Hepatocyte (in vitro differentiated cells): ENCODE data around the gene GFOD1. TPM values are rescaled to one million over a fixed set of nuclear protein-coding genes. Genes with fewer than 3 reads are reported as not detected.

Experiments
- DNase-seq: peaks from one replicate; pipeline ENCODE4 v3.0.0-alpha.2; 2016; ENCODE audit warnings: low spot score
- H2AFZ ChIP-seq: fragments of 200-600 bp; sonication (generic); 2 replicates; pipeline ENCODE4 v1.6.0; 2016; ENCODE audit warnings: antibody characterized with exemption, mild to moderate bottlenecking
- H3K27ac ChIP-seq: fragments of 200-600 bp; sonication (generic); 2 replicates; pipeline ENCODE4 v1.5.1; 2016; ENCODE audit warnings: mild to moderate bottlenecking
- H3K27me3 ChIP-seq: fragments of 200-600 bp; sonication (generic); 2 replicates; pipeline ENCODE4 v1.6.1; 2016
- H3K36me3 ChIP-seq: fragments of 200-600 bp; sonication (generic); replicated peaks from 2 replicates; pipeline ENCODE4 v1.5.1; 2016; ENCODE audit warnings: low read depth; ENCODE audit not compliant: insufficient read depth
- H3K4me1 ChIP-seq: fragments of 200-600 bp; sonication (generic); 2 replicates; pipeline ENCODE4 v1.5.1; 2016; ENCODE audit warnings: mild to moderate bottlenecking, moderate library complexity; ENCODE audit not compliant: insufficient read depth
- H3K4me2 ChIP-seq: fragments of 200-600 bp; sonication (generic); 2 replicates; pipeline ENCODE4 v1.6.0; 2016
- H3K4me3 ChIP-seq: fragments of 200-600 bp; sonication (generic); 2 replicates; pipeline ENCODE4 v1.5.1; 2016; ENCODE audit warnings: mild to moderate bottlenecking
- H3K79me2 ChIP-seq: fragments of 200-600 bp; sonication (generic); 2 replicates; pipeline ENCODE4 v1.6.0; 2017; ENCODE audit warnings: mild to moderate bottlenecking
- H3K9me2 ChIP-seq: fragments of 200-600 bp; sonication (generic); replicated peaks from 2 replicates; pipeline ENCODE4 v1.6.0; 2017; ENCODE audit warnings: mild to moderate bottlenecking; ENCODE audit not compliant: insufficient read depth
- H3K9me3 ChIP-seq: fragments of 200-600 bp; sonication (generic); 2 replicates; pipeline ENCODE4 v1.5.1; 2016; ENCODE audit warnings: low read depth, mild to moderate bottlenecking
- H4K20me1 ChIP-seq: fragments of 200-600 bp; sonication (generic); 2 replicates; pipeline ENCODE4 v1.6.0; 2016; ENCODE audit warnings: mild to moderate bottlenecking; ENCODE audit not compliant: insufficient read depth, poor library complexity, severe bottlenecking
- EZH2 ChIP-seq: fragments of 200-600 bp; sonication (generic); IDR thresholded peaks from 2 replicates; pipeline ENCODE4 v1.6.1; 2016; ENCODE audit warnings: antibody characterized with exemption, mild to moderate bottlenecking, borderline replicate concordance
- EZH2phosphoT487 ChIP-seq: fragments of 200-600 bp; sonication (generic); IDR thresholded peaks from one replicate; pipeline ENCODE4 v1.6.1; 2018; ENCODE audit warnings: antibody characterized with exemption, mild to moderate bottlenecking, low read depth, moderate library complexity; ENCODE audit not compliant: unreplicated experiment, severe bottlenecking
- WGBS: methylation state at CpG from one replicate; pipeline ENCODE4 v1.1.6; 2016; ENCODE audit warnings: low lambda C conversion rate; ENCODE audit errors: missing lambda C conversion rate; 5-methylcytosine and 5-hydroxymethylcytosine counted together
- polyA plus RNA-seq: library from polyadenylated mRNA; unstranded; fragments of >200 nt; fragmentation: Nextera tagmentation; extraction: Ambion mirVana; gene quantifications from 2 replicates; pipeline ENCODE4 v1.2.1, GENCODE V29; 2016
- total RNA-seq: library from RNA; depleted of rRNA; stranded (reverse); fragments of >200 nt; gene quantifications from 2 replicates; pipeline ENCODE4 v1.2.3, GENCODE V29; 2014
- TF ChIP-seq, protein P1 (sequence below): fragments of 200-600 bp; sonication (generic); IDR thresholded peaks from 2 replicates; pipeline ENCODE4 v1.5.1; 2016; ENCODE audit warnings: antibody characterized with exemption, mild to moderate bottlenecking; ENCODE audit not compliant: poor library complexity

GFOD1 gene
- total and polyA plus RNA-seq, 2 experiments from 2014 or later = 2.8 to 3.5 TPM

DNA sequence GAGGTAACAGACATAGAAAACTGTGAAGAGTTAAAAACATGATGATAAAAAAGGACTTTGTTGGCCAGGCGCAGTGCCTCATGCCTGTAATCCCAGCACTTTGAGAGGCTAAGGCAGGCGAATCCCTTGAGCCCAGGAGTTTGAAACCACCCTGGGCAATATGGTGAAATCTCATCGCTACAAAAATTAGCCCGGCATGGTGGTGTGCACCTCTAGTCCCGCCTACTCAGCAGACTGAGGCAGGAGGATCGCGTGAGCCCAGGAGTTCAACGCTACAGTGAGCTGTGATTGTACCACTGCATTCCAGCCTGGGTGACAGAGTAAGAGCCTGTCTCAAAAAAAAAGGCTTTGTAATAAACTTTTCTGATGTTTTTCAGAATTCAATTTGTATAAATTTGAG, 60.1 kb downstream of the GFOD1 start:
- no peak overlapping the region for H3K4me2 ChIP-seq

DNA sequence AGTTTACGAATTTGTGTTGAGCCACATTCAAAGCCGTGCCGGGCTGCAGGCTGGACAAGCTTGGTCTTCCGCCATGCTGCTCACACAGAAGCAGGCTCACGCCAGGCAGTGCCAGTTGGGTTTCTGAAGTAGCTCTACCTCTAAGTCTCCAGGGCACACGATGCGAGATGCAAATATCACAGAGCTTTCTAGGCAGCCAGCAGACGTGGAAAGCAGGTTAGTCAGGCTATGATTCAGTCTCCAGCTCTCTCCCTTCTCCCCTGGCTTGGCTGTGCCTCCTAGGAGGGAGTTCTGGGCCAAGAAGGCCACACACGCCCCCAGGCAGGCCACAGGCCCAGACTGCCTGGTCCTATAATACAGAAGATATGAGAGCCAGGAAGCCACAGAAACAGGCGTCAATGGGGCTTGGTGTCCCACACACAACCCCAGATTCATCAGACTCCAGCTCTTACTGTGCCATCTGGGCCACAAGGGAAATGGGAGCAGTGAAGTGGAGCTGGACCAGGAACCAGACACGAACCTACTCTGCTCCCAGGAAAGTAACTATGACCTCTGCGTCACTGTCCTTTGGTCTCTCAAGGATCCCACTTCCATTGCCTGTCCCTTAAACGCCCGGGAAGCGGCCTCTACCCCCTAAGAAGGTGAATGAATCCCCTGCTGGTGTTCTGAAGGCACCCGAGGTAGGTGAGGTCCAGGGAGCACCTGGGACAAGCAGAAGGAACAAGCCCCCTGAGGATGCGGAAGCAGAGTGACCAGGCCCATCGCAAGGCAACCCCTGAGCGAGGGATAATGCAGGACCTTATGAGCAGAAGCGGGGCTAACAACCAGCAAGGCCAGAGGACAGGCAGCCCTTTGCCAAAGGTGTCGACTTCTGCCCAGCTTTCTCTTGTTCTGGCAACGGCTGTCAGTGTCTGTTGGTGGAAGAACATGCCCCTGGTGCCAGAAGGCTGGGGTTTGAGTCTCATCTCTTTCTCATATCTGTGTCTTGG, 61.2 kb downstream of the GFOD1 start:
- Histone ChIP-seq H3K4me2 (no peak overlapping the region), H3K4me3 (no peak overlapping the region), H3K9me2 (no peaks in the 10 kb centered on the region), H2AFZ (no peak overlapping the region), H4K20me1 (no peaks in the 10 kb centered on the region), H3K4me1 (peaks cover 12% of the 10 kb centered on the region), H3K27me3 (no peaks in the 10 kb centered on the region), H3K9me3 (no peaks in the 10 kb centered on the region), H3K79me2 (no peaks in the 10 kb centered on the region), H3K27ac (no peak overlapping the region), H3K36me3 (no peaks in the 10 kb centered on the region)
- TF ChIP-seq EZH2 = no peak
- TF ChIP-seq, protein P1, sequence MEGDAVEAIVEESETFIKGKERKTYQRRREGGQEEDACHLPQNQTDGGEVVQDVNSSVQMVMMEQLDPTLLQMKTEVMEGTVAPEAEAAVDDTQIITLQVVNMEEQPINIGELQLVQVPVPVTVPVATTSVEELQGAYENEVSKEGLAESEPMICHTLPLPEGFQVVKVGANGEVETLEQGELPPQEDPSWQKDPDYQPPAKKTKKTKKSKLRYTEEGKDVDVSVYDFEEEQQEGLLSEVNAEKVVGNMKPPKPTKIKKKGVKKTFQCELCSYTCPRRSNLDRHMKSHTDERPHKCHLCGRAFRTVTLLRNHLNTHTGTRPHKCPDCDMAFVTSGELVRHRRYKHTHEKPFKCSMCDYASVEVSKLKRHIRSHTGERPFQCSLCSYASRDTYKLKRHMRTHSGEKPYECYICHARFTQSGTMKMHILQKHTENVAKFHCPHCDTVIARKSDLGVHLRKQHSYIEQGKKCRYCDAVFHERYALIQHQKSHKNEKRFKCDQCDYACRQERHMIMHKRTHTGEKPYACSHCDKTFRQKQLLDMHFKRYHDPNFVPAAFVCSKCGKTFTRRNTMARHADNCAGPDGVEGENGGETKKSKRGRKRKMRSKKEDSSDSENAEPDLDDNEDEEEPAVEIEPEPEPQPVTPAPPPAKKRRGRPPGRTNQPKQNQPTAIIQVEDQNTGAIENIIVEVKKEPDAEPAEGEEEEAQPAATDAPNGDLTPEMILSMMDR = no peak
- TF ChIP-seq EZH2phosphoT487 = no peak
- 83% methylated on average over 22 of the region's 22 CpGs for WGBS
- no peak for DNase-seq

More for the DNA sequence above, 60.1 kb downstream of the GFOD1 start:
- Histone ChIP-seq H3K9me2 (no peaks in the 10 kb centered on the region), H2AFZ (no peak overlapping the region), H3K79me2 (no peaks in the 10 kb centered on the region), H3K4me3 (no peak overlapping the region), H3K27ac (no peak overlapping the region), H3K9me3 (no peaks in the 10 kb centered on the region), H4K20me1 (no peaks in the 10 kb centered on the region), H3K36me3 (no peaks in the 10 kb centered on the region), H3K27me3 (no peaks in the 10 kb centered on the region), H3K4me1 (peaks cover 10% of the 10 kb centered on the region)
- 74% methylated on average over 8 of the region's 8 CpGs for WGBS
- no peak for DNase-seq
- no peak for TF ChIP-seq EZH2phosphoT487
- TF ChIP-seq EZH2 = no peak
- TF ChIP-seq, protein P1 = no peak

DNA sequence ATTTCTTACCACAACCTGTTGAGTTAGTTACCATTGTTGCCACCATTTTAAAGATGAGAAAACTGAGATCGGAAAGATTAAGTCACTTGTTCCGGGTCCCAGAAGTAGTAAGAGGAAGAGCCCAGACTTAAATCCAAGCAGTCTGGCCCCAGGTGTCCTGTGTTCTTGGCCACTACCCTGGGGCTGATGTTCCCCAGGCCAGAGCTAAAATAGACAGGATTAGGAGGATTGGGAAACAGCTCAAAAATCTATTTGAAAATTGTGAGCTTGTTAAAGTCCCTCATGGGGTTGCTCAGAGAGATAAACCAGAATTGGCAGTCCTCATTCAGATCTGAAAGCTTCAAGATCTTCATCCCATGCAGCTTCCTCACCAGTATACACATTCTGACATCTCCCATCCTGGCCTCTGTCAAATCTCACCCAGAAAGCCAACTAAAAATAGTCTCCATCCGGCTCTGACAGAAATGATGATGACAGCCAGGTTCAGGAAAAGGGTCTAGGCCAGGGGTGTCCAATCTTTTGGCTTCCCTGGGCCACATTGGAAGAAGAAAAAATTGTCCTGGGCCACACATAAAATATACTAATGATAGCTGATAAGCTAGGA, 62.0 kb downstream of the GFOD1 start:
- no peak overlapping the region for H3K4me3 ChIP-seq
- peaks cover 12% of the 10 kb centered on the region for H3K4me1 ChIP-seq
- no peaks in the 10 kb centered on the region for H3K27me3 ChIP-seq
- H3K9me2 ChIP-seq = no peaks in the 10 kb centered on the region
- H3K27ac ChIP-seq = no peak overlapping the region
- DNase-seq = no peak
- no peaks in the 10 kb centered on the region for H3K79me2 ChIP-seq
- no peaks in the 10 kb centered on the region for H3K36me3 ChIP-seq
- TF ChIP-seq EZH2 (no peak), EZH2phosphoT487 (no peak)
- TF ChIP-seq, protein P1 = no peak
- H4K20me1 ChIP-seq = no peaks in the 10 kb centered on the region
- no peaks in the 10 kb centered on the region for H3K9me3 ChIP-seq
- WGBS = 45% methylated on average over 3 of the region's 3 CpGs
- no peak overlapping the region for H3K4me2 ChIP-seq
- no peak overlapping the region for H2AFZ ChIP-seq
